GM18907 (cell line): ENCODE data around the gene B3GNT9.
"Not testable (repeated sequence)": the region's sequence is repeated elsewhere in the genome, so short reads cannot be mapped to it uniquely, and the experiment has no call there.

Experiments
- ATAC-seq: cut with Tn5 transposase; IDR thresholded peaks from one replicate; pipeline ENCODE4 v1.9.1; 2021; ENCODE audit warnings: mild to moderate bottlenecking, moderate library complexity; ENCODE audit not compliant: unreplicated experiment

B3GNT9 gene

GRCh38 chr16:67154578-67155294 lies 3.9 kb upstream of the B3GNT9 start:
- no peak for ATAC-seq

- no peak for ATAC-seq
Measured at GRCh38 chr16:67151431-67152097, 766 bp upstream of the B3GNT9 start.

GRCh38 chr16:67150047-67150832 lies 558 bp downstream of the B3GNT9 start:
- peak; percentile 51 for ATAC-seq

DNA sequence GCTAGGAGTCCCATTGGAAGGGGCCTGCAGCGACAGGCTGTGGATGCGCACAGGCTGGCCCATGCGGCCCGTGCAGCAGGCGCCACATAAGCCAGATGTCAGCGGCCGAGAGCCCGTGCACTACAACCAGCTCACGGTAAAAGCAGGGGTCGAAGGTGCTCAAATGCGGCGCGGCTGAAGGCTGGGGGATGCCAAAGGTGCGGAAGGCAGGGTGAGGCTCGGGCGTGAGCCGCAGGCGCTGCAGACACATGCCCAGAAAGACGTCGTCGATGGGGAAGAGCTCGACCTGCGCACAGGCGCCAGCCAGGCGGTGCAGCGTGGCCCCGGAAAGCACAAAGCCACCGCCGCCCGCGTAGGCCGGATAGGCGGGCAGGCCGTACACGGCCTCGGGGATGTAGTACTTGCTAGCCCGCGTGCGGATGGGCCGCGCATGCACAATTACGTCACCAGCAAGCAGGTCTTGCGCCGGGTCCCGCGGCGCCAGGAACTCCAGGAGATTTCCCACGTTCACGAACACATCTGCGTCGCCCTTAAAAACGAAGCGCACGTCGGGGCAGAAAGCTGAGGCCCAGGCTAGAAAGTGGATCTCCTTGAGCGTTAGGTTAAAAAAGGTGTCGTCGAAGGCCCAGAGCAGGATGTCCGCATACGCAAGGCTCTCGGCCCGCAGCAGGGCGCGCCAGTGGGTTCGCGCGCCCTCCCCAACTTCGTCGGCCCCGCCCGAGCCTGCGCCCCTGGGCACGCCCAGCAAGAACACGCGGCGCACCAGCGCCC lies 1.3 kb downstream of the B3GNT9 start:
- no peak for ATAC-seq

- ATAC-seq, result no peak
Measured at GRCh38 chr16:67148656-67149275, 2.0 kb downstream of the B3GNT9 start.

- no peak for ATAC-seq
Measured at GRCh38 chr16:67148221-67148620, 2.6 kb downstream of the B3GNT9 start.

DNA sequence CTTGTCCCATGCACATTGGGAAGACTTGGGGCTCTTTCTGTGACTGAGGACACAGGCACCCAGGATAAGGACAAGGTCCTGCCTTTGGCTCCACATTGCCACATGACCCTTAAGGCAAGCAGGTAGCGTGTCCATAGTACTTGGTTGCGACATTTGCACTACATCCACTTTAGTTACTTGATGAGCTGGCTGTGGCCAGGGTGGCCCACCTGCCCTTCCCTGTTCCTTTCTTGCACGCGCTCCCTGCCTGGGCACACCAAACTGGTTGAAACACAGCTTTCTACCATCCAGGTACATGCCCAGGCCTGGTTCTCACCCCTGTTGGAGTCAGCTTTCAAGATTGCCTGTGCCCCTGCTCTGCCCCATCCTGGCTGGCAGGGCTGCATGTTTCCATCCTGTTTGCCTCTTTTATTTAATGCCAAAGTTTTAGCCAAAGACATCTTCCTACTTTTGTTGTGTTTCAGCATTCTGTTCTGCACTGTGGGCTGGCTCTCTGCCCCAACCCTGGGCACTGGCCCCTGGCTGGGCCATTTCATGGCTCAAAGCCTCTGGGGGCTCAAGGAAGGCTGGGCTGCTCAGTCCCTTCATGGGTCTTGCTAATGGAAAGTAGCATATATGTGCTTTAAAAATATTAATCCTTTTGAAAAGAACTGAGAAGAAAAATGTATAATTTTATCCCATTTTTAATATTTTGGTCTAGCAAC lies 3.2 kb downstream of the B3GNT9 start:
- ATAC-seq, result no peak

GRCh38 chr16:67146523-67147357 lies 4.1 kb downstream of the B3GNT9 start:
- no peak for ATAC-seq

- ATAC-seq, result no peak
Measured at GRCh38 chr16:67145746-67146145, 5.1 kb downstream of the B3GNT9 start.

DNA sequence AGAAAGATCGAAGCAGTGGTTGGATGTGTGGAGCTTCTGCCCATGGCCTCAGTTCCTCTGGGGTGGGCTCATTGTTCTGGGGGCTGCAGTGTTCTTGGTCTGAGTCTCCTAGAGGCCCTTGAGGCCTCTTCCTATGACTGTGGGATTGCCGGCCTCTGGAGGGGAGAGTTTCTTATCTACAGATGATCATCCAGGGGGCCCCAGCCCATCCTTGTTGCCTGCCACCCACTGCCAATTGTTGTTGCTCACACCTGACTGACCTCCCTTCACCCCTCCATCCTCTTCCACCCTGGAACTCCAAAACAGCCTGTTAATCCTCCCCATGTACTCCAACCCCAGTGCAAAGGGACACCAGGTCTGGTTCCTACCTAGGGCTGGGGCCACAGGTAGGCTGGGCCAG lies 5.9 kb downstream of the B3GNT9 start:
- no peak for ATAC-seq

DNA sequence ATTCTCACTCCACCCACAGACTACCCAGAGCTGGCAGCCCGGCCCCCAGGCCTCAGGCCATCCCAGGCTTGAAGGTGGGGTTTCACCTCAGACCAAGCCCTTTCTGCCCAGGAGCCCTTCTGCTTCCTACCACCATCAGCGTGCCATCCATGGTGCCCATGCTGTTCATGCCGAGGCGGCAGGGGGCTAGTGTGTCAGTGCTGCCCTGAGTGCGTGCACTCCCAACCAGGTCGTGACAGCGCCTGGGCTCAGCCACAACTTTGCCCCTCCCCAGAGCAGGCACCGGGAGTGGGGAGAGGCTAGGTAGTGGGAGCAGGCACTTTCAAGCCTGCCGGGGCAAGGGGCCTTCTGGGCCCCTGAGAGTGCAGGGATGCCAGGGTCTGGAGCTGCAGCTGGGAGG lies 8.5 kb downstream of the B3GNT9 start:
- no peak for ATAC-seq

- no peak for ATAC-seq
Measured at GRCh38 chr16:67141391-67141790, 9.4 kb downstream of the B3GNT9 start.

DNA sequence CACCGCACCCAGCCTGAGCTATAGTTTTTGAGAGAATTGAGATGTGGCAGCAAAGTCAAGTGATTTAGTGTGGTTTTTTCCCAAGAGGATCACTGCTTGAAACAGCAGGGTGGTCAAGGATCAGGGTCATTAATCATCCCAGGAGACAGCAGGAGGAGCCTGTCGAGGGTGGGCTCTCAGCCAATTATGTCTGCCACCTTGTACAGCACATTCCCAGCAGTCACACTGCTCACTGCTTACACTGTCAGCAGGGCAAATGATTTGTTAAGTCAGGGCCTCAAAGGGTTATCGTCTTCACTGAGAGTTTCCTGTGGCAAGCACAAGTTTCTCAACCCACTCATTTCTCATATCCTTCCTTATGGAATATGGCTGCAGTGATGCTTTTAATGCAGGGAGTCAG lies 13.2 kb downstream of the B3GNT9 start:
- no peak for ATAC-seq

DNA sequence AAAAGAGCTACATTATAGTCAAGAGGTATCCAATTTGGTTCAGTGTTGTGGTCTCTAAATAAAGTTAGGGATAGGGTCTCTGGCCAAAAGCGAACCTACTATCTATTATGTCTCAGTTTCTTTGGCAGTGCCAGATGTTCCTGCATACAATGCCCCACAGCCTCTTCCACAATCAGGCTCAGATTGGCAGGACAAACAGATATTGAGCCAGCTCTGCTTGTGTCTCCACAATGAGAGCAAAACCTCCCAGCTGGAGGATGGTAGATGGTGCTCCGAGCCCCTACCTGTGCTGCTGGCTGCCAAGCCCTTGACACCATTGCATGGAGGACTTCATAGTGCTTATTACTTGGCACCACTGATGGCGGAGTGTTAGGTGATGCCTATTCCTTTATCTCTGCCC lies 21.4 kb downstream of the B3GNT9 start:
- no peak for ATAC-seq

GRCh38 chr16:67128887-67129286 lies 21.9 kb downstream of the B3GNT9 start:
- ATAC-seq, result no peak

- no peak for ATAC-seq
Measured at GRCh38 chr16:67128417-67128816, 22.4 kb downstream of the B3GNT9 start.

DNA sequence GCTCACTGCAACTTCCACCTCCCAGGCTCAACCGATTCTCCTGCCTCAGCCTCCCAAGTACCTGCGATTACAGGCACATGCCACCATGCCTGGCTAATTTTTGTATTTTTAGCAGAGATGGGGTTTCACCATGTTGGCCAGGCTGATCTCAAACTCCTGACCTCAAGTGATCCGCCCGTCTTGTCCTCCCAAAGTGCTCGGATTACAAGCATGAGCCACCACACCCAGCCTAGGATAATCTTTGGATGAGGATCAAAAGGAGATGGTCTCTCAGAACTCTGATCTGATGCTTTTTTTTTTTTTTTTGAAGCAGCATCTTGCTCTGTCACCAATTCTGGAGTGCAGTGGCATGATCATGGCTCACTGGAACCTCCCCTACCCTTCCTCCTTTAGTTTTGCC lies 28.0 kb downstream of the B3GNT9 start:
- ATAC-seq, result not testable (repeated sequence)

DNA sequence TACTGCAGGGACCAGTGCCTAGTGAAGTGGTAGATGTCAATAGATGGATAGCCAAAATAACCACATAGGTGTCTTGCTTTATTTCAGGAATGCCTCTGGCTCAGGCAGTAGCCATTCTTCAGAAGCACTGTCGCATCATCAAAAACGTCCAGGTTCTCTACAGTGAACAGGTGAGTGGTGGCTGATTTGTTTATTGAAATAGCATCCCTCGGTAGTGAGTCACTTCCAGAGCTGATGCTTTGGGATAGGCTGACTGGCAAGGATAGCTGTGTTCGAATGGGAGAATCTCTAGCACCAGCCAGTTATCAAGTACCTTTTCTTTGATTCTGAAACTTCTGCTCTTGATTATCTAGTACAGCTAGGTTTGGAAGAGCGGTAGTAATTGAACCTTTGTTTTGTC lies 30.8 kb downstream of the B3GNT9 start:
- ATAC-seq, result no peak

DNA sequence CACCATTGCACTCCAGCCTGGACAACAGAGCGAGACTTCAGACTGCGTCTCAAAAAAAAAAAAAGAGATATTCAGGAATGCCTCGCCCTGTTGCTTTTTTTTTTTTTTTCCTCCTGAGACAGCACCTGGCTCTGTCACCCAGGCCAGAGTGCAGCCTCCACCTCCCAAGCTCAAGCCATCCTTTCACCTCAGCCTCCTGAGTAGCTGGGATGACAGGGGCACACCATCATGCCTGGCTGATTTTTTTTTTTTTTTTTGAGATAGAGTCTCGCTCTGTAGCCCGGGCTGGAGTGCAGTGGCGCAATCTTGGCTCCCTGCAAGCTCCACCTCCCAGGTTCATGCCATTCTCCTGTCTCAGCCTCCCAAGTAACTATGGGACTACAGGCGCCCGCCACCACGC lies 33.1 kb downstream of the B3GNT9 start:
- ATAC-seq, result no peak
